Suppressor macrophage treated with lipopolysaccharide for 1 hour (primary cell): ENCODE results near the gene POU5F2.

ENCODE experiments used
- DNase-seq, 3 donors: peaks; one replicate each; pipeline ENCODE4 v3.0.0-alpha.2; 2020 to 2022

POU5F2 gene

DNA sequence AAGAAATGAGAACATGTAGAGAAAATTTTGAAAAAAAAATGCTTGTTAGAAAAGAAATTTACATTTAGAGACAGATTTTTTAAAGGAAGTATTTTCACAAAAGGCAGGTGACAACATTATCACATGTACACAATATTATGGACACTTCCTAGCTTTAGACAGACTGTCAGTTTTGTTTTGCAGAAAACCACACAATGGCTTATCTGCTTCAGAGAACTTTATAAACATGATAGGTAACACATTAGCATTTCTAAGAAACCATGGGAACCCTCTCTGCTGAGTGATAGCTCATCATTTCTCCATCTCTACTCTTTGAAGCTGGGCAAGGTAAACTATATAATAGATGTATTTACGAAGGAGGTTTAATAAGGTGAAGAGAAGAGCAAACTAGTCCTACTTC lies 25.6 kb downstream of the POU5F2 start:
- no peak for DNase-seq

- DNase-seq, result no peak
These were observed 26.1 kb downstream of the POU5F2 start for GRCh38 chr5:93715327-93715726.

DNA sequence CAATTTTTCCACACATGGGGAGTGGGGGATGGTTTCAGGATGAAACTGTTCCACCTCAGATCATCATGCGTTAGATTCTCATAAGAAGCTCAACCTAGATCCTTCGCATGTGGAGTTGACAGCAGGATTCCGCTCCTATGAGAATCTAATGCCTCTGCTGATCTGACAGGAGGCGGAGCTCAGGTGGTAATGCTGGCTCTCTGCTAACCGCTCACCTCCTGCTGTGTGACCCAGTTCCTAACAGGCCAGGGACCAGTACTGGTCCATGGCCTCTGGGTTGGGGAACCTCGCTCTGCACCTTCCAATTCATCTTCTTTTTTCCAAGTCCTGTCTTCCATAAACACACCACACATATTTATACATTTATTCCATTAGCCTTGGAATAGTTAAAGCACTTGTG lies 33.0 kb downstream of the POU5F2 start:
- no peak for DNase-seq

DNA sequence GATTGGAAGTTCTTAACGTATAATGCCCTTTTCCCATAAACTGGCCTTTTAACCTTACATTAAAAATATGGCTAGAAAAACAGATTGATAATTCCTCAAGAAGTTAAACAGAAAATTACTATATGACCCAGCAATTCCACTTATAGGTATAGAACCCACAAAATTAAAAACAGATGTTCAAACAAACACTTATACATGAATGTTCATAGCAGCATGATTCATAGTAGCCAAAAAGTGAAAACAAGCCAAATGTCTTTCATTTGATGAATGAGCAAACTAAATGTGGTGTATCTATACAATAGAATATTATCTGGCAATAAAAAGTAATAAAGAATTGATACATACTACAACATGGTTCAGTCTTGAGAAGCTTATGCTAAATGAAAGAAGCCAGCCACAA lies 35.5 kb downstream of the POU5F2 start:
- DNase-seq, result no peak

DNA sequence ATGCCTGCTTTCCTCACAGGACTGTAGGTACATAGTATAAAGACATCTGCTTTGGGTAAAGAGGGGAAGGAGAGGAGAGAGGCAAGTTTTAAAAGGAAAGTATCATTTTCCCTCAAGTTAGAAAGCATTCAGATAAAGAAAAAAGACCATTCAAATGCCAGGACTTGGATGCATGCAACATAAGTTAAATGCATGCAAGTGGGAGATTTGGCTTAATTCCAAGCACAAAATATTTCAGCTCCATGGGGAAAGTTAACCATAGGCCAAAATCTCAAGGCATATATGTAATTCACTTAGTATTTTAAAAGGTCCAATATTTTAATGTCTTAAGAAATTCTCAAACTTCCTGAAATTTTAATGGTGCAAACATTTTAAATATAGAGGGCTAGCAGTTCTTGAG lies 36.4 kb downstream of the POU5F2 start:
- no peak for DNase-seq

DNA sequence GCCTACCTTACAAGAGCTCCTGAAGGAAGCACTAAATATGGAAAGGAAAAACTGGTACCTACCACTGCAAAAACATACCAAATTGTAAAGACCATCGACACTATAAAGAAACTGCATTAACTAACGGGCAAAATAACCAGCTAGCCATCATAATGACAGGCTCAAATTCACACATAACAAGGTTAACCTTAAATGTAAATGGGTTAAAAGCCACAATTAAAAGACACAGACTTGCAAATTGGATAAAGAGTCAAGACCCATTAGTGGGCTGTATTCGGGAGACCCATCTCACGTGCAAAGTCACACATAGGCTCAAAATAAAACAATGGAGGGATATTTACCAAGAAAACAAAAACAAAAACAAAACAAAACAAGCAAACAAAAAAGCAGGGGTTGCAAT lies 49.4 kb downstream of the POU5F2 start:
- DNase-seq, result no peak
